ENCODE results near the gene CATSPERB.
A peak's percentile ranks its signal among the peaks of the same experiment; 100 is the strongest.

Gene CATSPERB

GRCh38 chr14:91624757-91625156 lies 107.1 kb downstream of the CATSPERB start:
- CTCF ChIA-PET: no interaction called here
- H3K4me1 ChIP-seq (ENCODE audit: control insufficient read depth, insufficient read depth, low read length): no peaks in the 10 kb centered on the region
- no peaks in the 10 kb centered on the region for H3K36me3 ChIP-seq (ENCODE audit: control insufficient read depth in 2 of 2, insufficient read depth in 1 of 2, low read length in 2 of 2)
- no peak for TF ChIP-seq ZNF639 (tag by site-specific recombination; IDR thresholded peaks at IDR 0.05)
- TF ChIP-seq ZNF362 (tag by site-specific recombination; IDR thresholded peaks at IDR 0.05): no peak
- TF ChIP-seq MYNN (tag by site-specific recombination; IDR thresholded peaks at IDR 0.05; ENCODE audit: borderline replicate concordance): no peak
- H3K9me3 ChIP-seq (ENCODE audit: control insufficient read depth, insufficient read depth, low read depth, low read length): no peaks in the 10 kb centered on the region
- POLR2A ChIA-PET: no interaction called here
- no peak overlapping the region for H3K27ac ChIP-seq (ENCODE audit: extremely low read depth, low read depth, low read length)
- H3K4me3 ChIP-seq (ENCODE audit: low read depth, low read length): no peak overlapping the region

- CTCF ChIA-PET: no interaction called here
- Histone ChIP-seq H3K4me1 (ENCODE audit: control insufficient read depth, insufficient read depth, low read length) (no peaks in the 10 kb centered on the region), H3K27ac (ENCODE audit: extremely low read depth, low read depth, low read length) (no peak overlapping the region), H3K4me3 (ENCODE audit: low read depth, low read length) (no peak overlapping the region), H3K9me3 (ENCODE audit: control insufficient read depth, insufficient read depth, low read depth, low read length) (no peaks in the 10 kb centered on the region), H3K36me3 (ENCODE audit: control insufficient read depth in 2 of 2, insufficient read depth in 1 of 2, low read length in 2 of 2) (no peaks in the 10 kb centered on the region)
- POLR2A ChIA-PET: no interaction called here
- TF ChIP-seq CTCF (tag by site-specific recombination; IDR thresholded peaks at IDR 0.05) (no peak), ZNF529 (tag by site-specific recombination; IDR thresholded peaks at IDR 0.05; ENCODE audit: insufficient replicate concordance) (no peak), ZNF362 (tag by site-specific recombination; IDR thresholded peaks at IDR 0.05) (no peak), EGR2 (tag by site-specific recombination; IDR thresholded peaks at IDR 0.05; ENCODE audit: low read depth) (no peak), ZNF521 (tag by site-specific recombination; IDR thresholded peaks at IDR 0.05) (no peak), ZNF391 (tag by site-specific recombination; IDR thresholded peaks at IDR 0.05; ENCODE audit: borderline replicate concordance, low read depth) (no peak), BCL6B (tag by site-specific recombination; IDR thresholded peaks at IDR 0.05) (no peak)
Measured at GRCh38 chr14:91614187-91614586, 117.7 kb downstream of the CATSPERB start.

- no peaks in the 10 kb centered on the region for H3K4me1 ChIP-seq (ENCODE audit: control insufficient read depth, insufficient read depth, low read length)
- TF ChIP-seq EGR2 (tag by site-specific recombination; IDR thresholded peaks at IDR 0.05; ENCODE audit: low read depth): peak; percentile 13; the same call in 1 of the 2 replicates
- no peak for TF ChIP-seq ZNF777 (tag by site-specific recombination; IDR thresholded peaks at IDR 0.05; ENCODE audit: borderline replicate concordance)
- no peak overlapping the region for H3K27ac ChIP-seq (ENCODE audit: extremely low read depth, low read depth, low read length)
- no peaks in the 10 kb centered on the region for H3K36me3 ChIP-seq (ENCODE audit: control insufficient read depth in 2 of 2, insufficient read depth in 1 of 2, low read length in 2 of 2)
- ChIA-PET CTCF (no interaction called here), POLR2A (no interaction called here)
- H3K9me3 ChIP-seq (ENCODE audit: control insufficient read depth, insufficient read depth, low read depth, low read length): no peaks in the 10 kb centered on the region
- no peak overlapping the region for H3K4me3 ChIP-seq (ENCODE audit: low read depth, low read length)
Measured at GRCh38 chr14:91613459-91614112, 118.3 kb downstream of the CATSPERB start.

Data from HEK293 (cell line).